ACC112 (cell line): ENCODE measurements around the gene INTS6.

ENCODE experiments used
- H2AFZ ChIP-seq: fragments of 200-600 bp; sonication (generic); one replicate; pipeline ENCODE4 v1.6.0; 2017; ENCODE audit warnings: antibody characterized with exemption, low read length; ENCODE audit not compliant: unreplicated experiment
- H3K27ac ChIP-seq: fragments of 200-600 bp; sonication (generic); 2 replicates; pipeline ENCODE4 v1.5.1; 2014; ENCODE audit warnings: low read depth, mild to moderate bottlenecking, antibody characterized with exemption, low read length, moderate library complexity
- H3K27me3 ChIP-seq: fragments of 200-600 bp; sonication (generic); 2 replicates; pipeline ENCODE4 v1.6.1; 2014; ENCODE audit warnings: mild to moderate bottlenecking, antibody characterized with exemption, low read length, moderate library complexity, mixed read lengths; ENCODE audit not compliant: insufficient read depth
- H3K36me3 ChIP-seq: fragments of 200-600 bp; sonication (generic); 2 replicates; pipeline ENCODE4 v1.6.1; 2016; ENCODE audit warnings: mild to moderate bottlenecking, antibody characterized with exemption, low read length, moderate library complexity, mixed read lengths; ENCODE audit not compliant: insufficient read depth
- H3K4me1 ChIP-seq: fragments of 200-600 bp; sonication (generic); one replicate; pipeline ENCODE4 v1.6.1; 2016; ENCODE audit warnings: low read length, mixed read lengths; ENCODE audit not compliant: insufficient read depth, unreplicated experiment, control insufficient read depth
- H3K4me3 ChIP-seq: fragments of 200-600 bp; sonication (generic); 2 replicates; pipeline ENCODE4 v1.5.1; 2014; ENCODE audit warnings: mild to moderate bottlenecking, low read depth, low read length
- H3K79me2 ChIP-seq: fragments of 200-600 bp; sonication (generic); one replicate; pipeline ENCODE4 v1.6.0; 2016; ENCODE audit warnings: low read length; ENCODE audit not compliant: control insufficient read depth, unreplicated experiment, insufficient read depth

The INTS6 gene

DNA sequence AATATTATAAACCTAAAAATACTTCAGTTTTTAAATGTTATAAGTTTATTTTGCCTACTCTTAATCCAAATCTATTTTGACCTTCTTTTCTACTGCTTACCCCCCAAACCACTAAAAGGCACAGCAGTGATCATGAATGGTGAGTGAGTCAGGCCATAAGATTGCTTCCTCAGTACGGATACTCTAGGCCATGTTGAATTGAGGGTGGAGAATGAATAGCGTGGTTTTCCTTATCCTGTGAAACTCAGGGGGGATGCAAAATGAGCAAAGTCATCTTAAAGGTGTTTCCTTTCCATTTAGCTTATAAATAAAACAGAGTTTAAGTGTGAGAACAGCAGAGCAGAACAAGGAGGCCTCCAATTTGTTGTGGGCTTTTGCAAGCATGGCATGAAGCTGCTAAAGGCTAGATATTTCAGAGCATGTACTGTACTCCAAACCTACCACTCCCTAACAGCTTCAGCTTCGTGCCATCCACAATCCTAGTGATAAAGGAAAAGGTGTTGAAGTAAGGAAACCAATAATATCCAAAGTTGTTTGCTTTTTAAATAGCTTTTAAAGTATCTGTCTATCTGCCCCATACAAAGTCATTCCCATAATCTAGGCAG is 88.3 kb downstream of the INTS6 start:
- Histone ChIP-seq H3K4me1 (peaks cover 7% of the 10 kb centered on the region), H2AFZ (no peak overlapping the region), H3K4me3 (no peak overlapping the region), H3K27me3 (no peaks in the 10 kb centered on the region), H3K79me2 (no peaks in the 10 kb centered on the region), H3K36me3 (peaks cover 53% of the 10 kb centered on the region), H3K27ac (peak overlapping the region; percentile 9; the same call in 1 of the 2 replicates)

DNA sequence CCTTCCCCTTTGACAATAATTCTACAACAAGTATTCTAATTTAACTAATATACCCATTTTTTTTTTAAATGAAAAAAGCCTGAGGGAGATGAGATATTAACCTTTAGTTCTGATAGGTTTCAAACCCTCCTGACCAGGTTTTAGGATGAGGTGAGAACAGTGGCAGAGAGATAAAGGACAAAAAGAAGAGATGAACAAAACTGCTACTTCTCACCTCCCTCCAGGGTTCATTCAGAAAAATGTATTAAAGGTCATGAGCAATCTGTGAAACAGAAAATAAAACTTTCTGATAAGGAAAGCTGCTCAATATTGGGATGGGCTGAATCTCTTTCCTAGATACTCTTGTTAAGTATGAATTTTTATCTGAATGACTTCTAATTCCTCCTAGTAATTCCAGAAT is 89.2 kb downstream of the INTS6 start:
- Histone ChIP-seq H3K4me1 (peaks cover 7% of the 10 kb centered on the region), H3K79me2 (no peaks in the 10 kb centered on the region), H3K27ac (no peak overlapping the region), H3K27me3 (no peaks in the 10 kb centered on the region), H3K4me3 (no peak overlapping the region), H2AFZ (no peak overlapping the region), H3K36me3 (peaks cover 53% of the 10 kb centered on the region)

DNA sequence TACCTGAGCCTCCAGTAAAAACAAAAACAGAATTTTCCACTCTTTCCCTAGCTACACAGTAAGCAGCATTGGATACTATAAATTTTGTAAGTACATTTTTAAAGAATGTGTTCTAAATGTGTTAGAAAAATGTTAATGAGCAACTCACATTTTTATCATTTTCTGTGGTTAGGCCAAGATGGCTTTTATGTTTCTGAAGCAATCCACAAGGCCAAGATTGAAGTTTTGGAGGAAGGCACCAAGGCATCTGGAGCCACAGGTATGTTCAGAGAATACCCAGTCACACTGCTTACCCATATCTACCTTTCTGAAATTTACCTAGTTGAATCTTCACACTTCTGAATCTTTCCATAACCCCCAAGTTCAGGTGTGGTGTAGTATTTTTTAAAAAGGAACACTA is 91.7 kb downstream of the INTS6 start:
- Histone ChIP-seq H3K36me3 (peaks cover 45% of the 10 kb centered on the region), H3K79me2 (no peaks in the 10 kb centered on the region), H2AFZ (no peak overlapping the region), H3K4me1 (peaks cover 7% of the 10 kb centered on the region), H3K27me3 (no peaks in the 10 kb centered on the region), H3K4me3 (no peak overlapping the region), H3K27ac (no peak overlapping the region)

DNA sequence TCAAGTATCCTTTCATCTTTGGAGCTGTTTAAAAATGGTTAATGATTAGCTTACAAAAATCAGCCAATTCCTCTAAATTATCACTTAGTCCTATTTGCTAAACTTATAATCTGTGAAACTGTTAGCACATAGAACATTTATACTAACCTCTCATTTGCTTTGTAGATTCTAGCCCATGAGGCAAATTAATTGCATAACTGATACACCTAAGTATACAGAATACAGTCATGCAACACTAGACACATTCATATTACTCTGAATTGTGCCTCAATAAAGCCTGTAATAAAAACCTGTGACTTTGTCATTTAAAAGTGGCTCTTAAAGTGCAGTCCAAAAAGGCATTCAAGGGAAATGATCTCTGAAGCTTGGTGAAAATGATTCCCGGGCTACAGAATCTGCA is 92.3 kb downstream of the INTS6 start:
- Histone ChIP-seq H3K79me2 (no peaks in the 10 kb centered on the region), H3K36me3 (peaks cover 43% of the 10 kb centered on the region), H3K4me1 (peaks cover 7% of the 10 kb centered on the region), H3K4me3 (no peak overlapping the region), H3K27me3 (no peaks in the 10 kb centered on the region), H3K27ac (no peak overlapping the region), H2AFZ (no peak overlapping the region)

DNA sequence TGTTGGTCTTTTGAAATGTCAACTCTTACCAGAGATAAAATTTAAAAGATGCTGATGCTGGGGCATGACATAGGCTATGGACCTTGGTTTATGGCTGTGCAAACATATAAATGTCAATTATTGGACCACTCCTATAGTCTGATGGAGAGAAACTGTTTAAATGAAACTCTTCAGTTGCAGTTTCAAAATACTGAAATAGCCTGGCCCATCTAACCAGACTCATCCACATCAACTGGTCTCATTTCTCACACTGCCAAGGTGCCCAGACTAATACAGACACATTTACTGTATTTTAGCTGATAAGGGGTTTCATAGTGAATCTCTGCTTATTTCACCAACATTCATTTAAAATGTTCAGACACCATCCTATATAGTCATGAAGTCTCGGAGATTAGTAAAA is 93.5 kb downstream of the INTS6 start:
- Histone ChIP-seq H3K4me3 (no peak overlapping the region), H3K27ac (no peak overlapping the region)

DNA sequence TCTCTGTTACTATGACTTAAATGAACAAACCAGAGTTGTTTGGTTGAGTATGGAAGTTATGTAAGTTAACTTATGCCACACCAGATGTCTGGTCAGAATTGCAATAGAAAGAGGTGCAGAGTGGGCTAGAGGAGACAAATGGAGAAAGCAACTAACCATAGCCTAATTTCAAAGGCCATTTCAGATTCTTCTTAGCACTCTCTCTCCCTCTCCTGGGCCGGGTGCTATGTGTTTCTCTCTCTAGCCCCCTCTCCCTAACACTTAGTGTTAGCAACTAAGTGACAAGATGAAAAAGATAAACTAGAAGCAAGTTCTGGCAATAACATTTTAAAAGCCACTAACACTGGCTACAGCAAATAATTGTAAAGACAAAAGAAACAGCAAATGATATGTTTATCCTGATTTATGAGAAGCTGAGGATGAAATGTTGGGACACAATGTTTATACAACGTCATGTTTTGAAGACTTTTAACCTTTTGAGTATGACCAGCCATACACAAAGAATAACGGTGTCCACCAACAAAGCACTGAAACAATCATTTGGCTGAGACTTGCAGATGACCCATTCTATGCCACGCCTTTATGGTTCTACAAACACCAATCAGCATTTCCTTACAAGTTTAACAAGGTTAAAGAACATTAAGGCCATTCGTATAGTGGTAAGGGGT is 94.8 kb downstream of the INTS6 start:
- no peak overlapping the region for H3K4me3 ChIP-seq
- no peak overlapping the region for H3K27ac ChIP-seq
- H3K79me2 ChIP-seq, result no peaks in the 10 kb centered on the region
- peaks cover 24% of the 10 kb centered on the region for H3K36me3 ChIP-seq
- no peaks in the 10 kb centered on the region for H3K27me3 ChIP-seq
- no peaks in the 10 kb centered on the region for H3K4me1 ChIP-seq
- H2AFZ ChIP-seq, result no peak overlapping the region

More for the DNA sequence above, 93.5 kb downstream of the INTS6 start:
- H3K79me2 ChIP-seq, result no peaks in the 10 kb centered on the region
- peaks cover 1% of the 10 kb centered on the region for H3K4me1 ChIP-seq
- peaks cover 34% of the 10 kb centered on the region for H3K36me3 ChIP-seq
- no peak overlapping the region for H2AFZ ChIP-seq
- H3K27me3 ChIP-seq, result no peaks in the 10 kb centered on the region

DNA sequence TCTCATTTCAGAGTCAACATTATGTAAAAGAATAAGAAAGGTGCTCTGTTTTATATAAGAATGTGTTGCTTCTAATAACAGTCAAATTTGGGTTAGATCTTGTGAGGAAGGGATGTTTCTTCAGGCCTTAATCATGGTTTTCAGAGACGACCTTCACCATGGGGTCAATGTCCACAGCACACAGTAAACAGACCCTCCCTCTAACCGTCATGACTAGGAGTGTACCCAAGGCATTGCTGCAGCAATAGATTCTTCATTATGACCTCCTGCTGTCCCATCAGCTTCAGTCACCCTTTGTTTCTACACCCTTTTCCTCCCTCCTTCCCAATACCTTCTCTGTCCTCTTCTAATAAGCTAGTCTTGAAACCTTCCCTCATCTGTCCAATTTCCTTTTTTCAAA is 97.6 kb downstream of the INTS6 start:
- H3K4me3 ChIP-seq, result no peak overlapping the region
- no peak overlapping the region for H2AFZ ChIP-seq
- H3K36me3 ChIP-seq, result no peaks in the 10 kb centered on the region
- no peak overlapping the region for H3K27ac ChIP-seq
- no peaks in the 10 kb centered on the region for H3K4me1 ChIP-seq
- no peaks in the 10 kb centered on the region for H3K27me3 ChIP-seq
- no peaks in the 10 kb centered on the region for H3K79me2 ChIP-seq

DNA sequence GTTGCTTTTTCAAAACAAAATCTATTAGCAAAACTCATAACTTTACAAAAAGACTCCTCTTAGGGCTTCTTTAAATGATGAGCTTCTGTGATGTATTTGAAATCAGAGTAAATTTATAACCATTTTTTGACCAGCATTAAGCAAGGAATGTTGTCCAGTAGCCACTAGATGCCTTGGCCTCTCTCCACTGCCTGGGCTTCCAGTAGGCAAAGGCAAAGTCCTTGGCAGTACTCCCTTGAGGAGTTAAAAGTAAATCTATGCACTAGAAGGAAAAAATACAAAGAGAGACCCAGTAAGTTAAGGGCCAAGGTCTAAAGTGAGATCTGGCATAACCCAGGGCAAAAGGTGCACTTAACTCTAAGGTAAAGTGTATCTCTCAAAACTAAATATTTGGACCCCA is 103.8 kb downstream of the INTS6 start:
- Histone ChIP-seq H3K4me1 (no peaks in the 10 kb centered on the region), H3K36me3 (no peaks in the 10 kb centered on the region), H3K79me2 (no peaks in the 10 kb centered on the region), H3K27me3 (no peaks in the 10 kb centered on the region), H3K27ac (no peak overlapping the region), H2AFZ (no peak overlapping the region), H3K4me3 (no peak overlapping the region)

DNA sequence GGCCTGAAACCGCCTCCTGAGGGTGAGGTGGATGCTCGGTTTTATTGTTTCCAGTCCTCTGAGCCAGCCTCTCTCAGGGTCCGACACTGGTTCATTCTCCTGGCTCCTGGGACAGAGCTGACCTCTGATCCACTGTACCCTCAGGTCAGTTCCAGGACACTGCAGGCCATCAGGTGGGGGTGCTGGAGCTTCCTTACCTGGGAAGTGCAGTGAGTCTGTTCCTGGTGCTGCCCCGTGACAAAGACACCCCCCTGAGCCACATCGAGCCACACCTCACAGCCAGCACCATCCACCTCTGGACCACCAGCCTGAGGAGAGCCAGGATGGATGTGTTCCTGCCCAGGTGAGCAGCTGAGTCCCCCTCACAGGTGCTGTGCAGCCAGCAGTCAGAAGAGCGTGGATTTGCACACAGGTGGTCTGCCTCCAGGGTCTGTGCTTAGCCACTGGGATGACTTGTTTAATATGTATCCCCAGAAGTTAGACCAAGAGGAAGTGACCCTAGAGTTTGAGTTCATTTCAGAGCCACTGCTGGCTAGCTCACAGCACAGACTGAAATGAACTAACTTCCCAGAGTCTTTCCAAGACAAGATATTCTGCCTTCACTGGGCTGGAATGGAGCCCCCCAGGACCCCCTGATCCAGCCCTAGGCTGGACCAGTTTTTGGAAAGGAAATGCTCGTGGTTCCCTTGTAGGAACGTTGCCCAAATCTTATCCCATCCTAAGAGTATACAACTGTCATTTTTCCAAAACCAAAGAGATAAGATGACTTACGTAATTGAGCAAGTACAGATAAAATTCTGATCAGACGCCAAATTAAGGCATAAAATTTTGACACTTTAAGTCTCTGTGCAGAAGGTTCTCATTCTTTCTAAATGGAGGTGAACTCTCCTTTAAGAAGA is 104.5 kb downstream of the INTS6 start:
- Histone ChIP-seq H3K27me3 (no peaks in the 10 kb centered on the region), H2AFZ (no peak overlapping the region), H3K36me3 (no peaks in the 10 kb centered on the region), H3K79me2 (no peaks in the 10 kb centered on the region), H3K27ac (no peak overlapping the region), H3K4me3 (no peak overlapping the region), H3K4me1 (no peaks in the 10 kb centered on the region)

DNA sequence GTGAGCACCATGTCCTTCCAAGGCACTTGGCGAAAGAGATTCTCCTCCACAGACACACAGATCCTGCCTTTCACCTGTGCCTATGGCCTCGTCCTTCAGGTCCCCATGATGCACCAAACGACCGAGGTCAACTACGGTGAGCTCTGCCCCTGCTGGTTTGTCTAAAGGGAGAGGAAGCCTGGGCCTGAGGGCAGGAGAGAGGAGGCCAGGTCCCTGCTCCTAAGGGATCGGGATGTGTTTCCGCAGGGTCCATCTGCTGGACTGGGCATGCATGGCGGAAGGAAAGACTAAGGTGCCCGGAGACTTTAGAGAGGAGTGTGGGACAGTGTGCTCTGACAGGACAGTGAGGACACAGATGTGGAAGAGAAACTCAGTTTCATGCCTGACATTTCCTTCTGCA is 105.7 kb downstream of the INTS6 start:
- Histone ChIP-seq H3K4me3 (no peak overlapping the region), H3K27me3 (no peaks in the 10 kb centered on the region), H2AFZ (no peak overlapping the region), H3K36me3 (no peaks in the 10 kb centered on the region), H3K27ac (no peak overlapping the region), H3K79me2 (no peaks in the 10 kb centered on the region), H3K4me1 (peaks cover 10% of the 10 kb centered on the region)
